IMR-90 (cell line): Measurements from ENCODE around the gene SLC48A1. TPM values are rescaled to one million over a fixed set of nuclear protein-coding genes. Genes with fewer than 3 reads are reported as not detected.

Experiments
- ATAC-seq: fragments of 200-7000 bp; cut with Tn5 transposase; 2 replicates; pipeline ENCODE4 v1.9.1; 2020; ENCODE audit warnings: low read depth, mild to moderate bottlenecking, moderate library complexity
- BruUV-seq: library from RNA; stranded (reverse); fragments of 400-500 nt; replicated peaks from 2 replicates; lab custom pipeline; 2021; lab: Mats Ljungman, UMichigan
- CTCF ChIA-PET: fragments of 300-600 bp; formaldehyde crosslinking; extraction: SDS; loops from one replicate; lab custom pipeline; 2021; ENCODE audit warnings: antibody characterized with exemption; lab: Yijun Ruan, JAX
- POLR2A ChIA-PET: fragments of 300-600 bp; sonication (Branson Sonifier 250); formaldehyde crosslinking; loops from one replicate; lab custom pipeline; 2022; ENCODE audit warnings: antibody characterized with exemption; ENCODE audit not compliant: unreplicated experiment; lab: Charles Lee
- DNase-seq: peaks from one replicate; pipeline ENCODE4 v3.0.0; 2013
- H2AFZ ChIP-seq: replicated peaks from 2 replicates; pipeline ENCODE3; 2013; ENCODE audit warnings: low read length, mild to moderate bottlenecking; ENCODE audit not compliant: poor library complexity
- H2AK5ac ChIP-seq: 2 replicates; pipeline ENCODE4 v1.6.1; 2013; ENCODE audit warnings: low read depth, low read length, inconsistent platforms
- H2AK9ac ChIP-seq: replicated peaks from 2 replicates; pipeline ENCODE3; 2013; ENCODE audit warnings: mild to moderate bottlenecking, low read depth, low read length, moderate library complexity; ENCODE audit not compliant: poor library complexity
- H2BK120ac ChIP-seq: 2 replicates; pipeline ENCODE4 v1.6.1; 2013; ENCODE audit warnings: low read depth, low read length, inconsistent platforms
- H2BK15ac ChIP-seq: 3 replicates; pipeline ENCODE4 v1.6.1; 2013; ENCODE audit warnings: low read depth, low read length, inconsistent platforms
- H2BK20ac ChIP-seq: 2 replicates; pipeline ENCODE4 v1.6.1; 2013; ENCODE audit warnings: low read depth, mild to moderate bottlenecking, inconsistent platforms, low read length, moderate library complexity
- H2BK5ac ChIP-seq: 2 replicates; pipeline ENCODE4 v1.6.1; 2013; ENCODE audit warnings: mild to moderate bottlenecking, low read depth, low read length, inconsistent platforms; ENCODE audit not compliant: poor library complexity, severe bottlenecking
- H3K14ac ChIP-seq: replicated peaks from 2 replicates; pipeline ENCODE4 v1.6.1; 2013; ENCODE audit warnings: low read depth, low read length, inconsistent platforms
- H3K18ac ChIP-seq: 2 replicates; pipeline ENCODE4 v1.6.1; 2013; ENCODE audit warnings: low read depth, low read length, control low read depth
- H3K23ac ChIP-seq: 2 replicates; pipeline ENCODE4 v1.6.1; 2013; ENCODE audit warnings: low read depth, low read length, inconsistent platforms
- H3K27ac ChIP-seq: 2 replicates; pipeline ENCODE4 v1.5.1; 2013; ENCODE audit warnings: mild to moderate bottlenecking, control low read depth, low read length; ENCODE audit not compliant: insufficient read depth
- H3K27me3 ChIP-seq: 2 replicates; pipeline ENCODE4 v1.6.1; 2013; ENCODE audit warnings: low read length; ENCODE audit not compliant: control insufficient read depth, insufficient read depth
- H3K36me3 ChIP-seq: 2 replicates; pipeline ENCODE4 v1.6.1; 2013; ENCODE audit warnings: low read length, mixed read lengths; ENCODE audit not compliant: control insufficient read depth, insufficient read depth
- H3K4ac ChIP-seq: 2 replicates; pipeline ENCODE4 v1.6.1; 2013; ENCODE audit warnings: low read depth, low read length, inconsistent platforms
- H3K4me1 ChIP-seq: 2 replicates; pipeline ENCODE4 v1.6.1; 2013; ENCODE audit warnings: low read length, mixed read lengths; ENCODE audit not compliant: control insufficient read depth, insufficient read depth
- H3K4me2 ChIP-seq: 2 replicates; pipeline ENCODE4 v1.6.1; 2013; ENCODE audit warnings: low read depth, mild to moderate bottlenecking, control low read depth, low read length, moderate library complexity
- H3K4me3 ChIP-seq: 2 replicates; pipeline ENCODE4 v1.5.1; 2013; ENCODE audit warnings: low read depth, mild to moderate bottlenecking, control low read depth, low read length, moderate library complexity; ENCODE audit not compliant: insufficient read depth
- H3K56ac ChIP-seq: 2 replicates; pipeline ENCODE4 v1.6.1; 2013; ENCODE audit warnings: low read length, inconsistent platforms; ENCODE audit not compliant: insufficient read depth; ENCODE audit errors: extremely low read depth
- H3K79me1 ChIP-seq, 2 experiments: 2 replicates each; pipeline ENCODE4 v1.6.1; 2013; ENCODE audit warnings: low read length in 2 of 2, inconsistent platforms in 1 of 2, low read depth in 1 of 2
- H3K9ac ChIP-seq: 2 replicates; pipeline ENCODE4 v1.6.1; 2013; ENCODE audit warnings: low read depth, low read length, control low read depth
- H3K9me1 ChIP-seq: 2 replicates; pipeline ENCODE4 v1.6.1; 2013; ENCODE audit warnings: low read length, inconsistent platforms; ENCODE audit not compliant: insufficient read depth
- H3K9me3 ChIP-seq: 2 replicates; pipeline ENCODE4 v1.6.1; 2013; ENCODE audit warnings: low read length; ENCODE audit not compliant: control insufficient read depth, insufficient read depth
- H4K20me1 ChIP-seq: 2 replicates; pipeline ENCODE4 v1.6.1; 2013; ENCODE audit warnings: low read length, inconsistent platforms; ENCODE audit not compliant: insufficient read depth
- H4K5ac ChIP-seq: 2 replicates; pipeline ENCODE4 v1.6.1; 2013; ENCODE audit warnings: mild to moderate bottlenecking, low read depth, low read length, control low read depth
- H4K8ac ChIP-seq, 2 experiments: 2 replicates each; pipeline ENCODE4 v1.6.1; 2013; ENCODE audit warnings: low read depth in 2 of 2, low read length in 2 of 2, control low read depth in 1 of 2, inconsistent platforms in 1 of 2
- H4K91ac ChIP-seq: 2 replicates; pipeline ENCODE4 v1.6.1; 2013; ENCODE audit warnings: low read depth, low read length, inconsistent platforms; ENCODE audit not compliant: insufficient read depth
- BHLHE40 ChIP-seq: fragments of 150-350 bp; IDR thresholded peaks from 2 replicates; pipeline ENCODE4 v1.6.1; 2016; ENCODE audit warnings: mild to moderate bottlenecking, low read depth, low read length
- CEBPB ChIP-seq: IDR thresholded peaks from 2 replicates; pipeline ENCODE4 v1.6.1; 2012; ENCODE audit warnings: low read depth, low read length, improper control_type of control experiment
- MAFK ChIP-seq: IDR thresholded peaks from 2 replicates; pipeline ENCODE4 v1.6.1; 2012; ENCODE audit warnings: low read depth, low read length, improper control_type of control experiment
- MXI1 ChIP-seq: IDR thresholded peaks from 2 replicates; pipeline ENCODE4 v1.6.1; 2012; ENCODE audit warnings: low read depth, mild to moderate bottlenecking, low read length, moderate library complexity, borderline replicate concordance
- WGBS, 2 experiments: methylation state at CpG; one replicate each; pipeline versions ENCODE4 v1.1.5 to v1.1.7; 2013; ENCODE audit warnings: missing lambda C conversion rate in 2 of 2; ENCODE audit not compliant: insufficient read length in 1 of 2; ENCODE audit errors: extremely low coverage in 2 of 2; 5-methylcytosine and 5-hydroxymethylcytosine counted together
- dilution Hi-C: fragments of 300-500 bp; cut with HindIII; formaldehyde crosslinking; loops from one replicate; pipeline ENCODE4 v1.14.3; 2018; ENCODE audit warnings: low sequenced_read_pairs; ENCODE audit not compliant: unreplicated experiment
- in situ Hi-C: fragments of 300-500 bp; cut with MboI; formaldehyde crosslinking; loops from 3 replicates; pipeline ENCODE4 v1.14.3; 2019; ENCODE audit warnings: low sequenced_read_pairs, inconsistent platforms, mixed read lengths
- intact Hi-C: fragments of 100-400 bp; cut with micrococcal nuclease; formaldehyde crosslinking; loops from 2 replicates; pipeline ENCODE4 v1.10.0; 2022
- polyA plus RNA-seq, 3 experiments: library from polyadenylated mRNA; depleted of rRNA; stranded (reverse); fragments of >200 nt; gene quantifications; 2 replicates each; pipeline ENCODE4 v1.2.3, GENCODE V29; 2012; ENCODE audit warnings: low replicate concordance in 1 of 3
- total RNA-seq: library from RNA; depleted of rRNA; stranded (reverse); fragments of >200 nt; gene quantifications from 2 replicates; pipeline ENCODE4 v1.2.3, GENCODE V29; 2012
- TF ChIP-seq, protein P1 (sequence below): conservative IDR thresholded peaks from 2 replicates; pipeline ENCODE4 v1.5.1; 2012; ENCODE audit warnings: mild to moderate bottlenecking, low read depth, low read length, improper control_type of control experiment

Gene SLC48A1
- total and polyA plus RNA-seq, 2 of the 4 experiments (the other 2 are of a cell fraction), result 4.8 to 5.9 TPM

GRCh38 chr12:47773858-47774580 is 981 bp downstream of the SLC48A1 start (continued):
- TF ChIP-seq CEBPB (no peak), MXI1 (no peak)

- no peak overlapping the region for H3K4ac ChIP-seq
- ChIA-PET POLR2A (no interaction called here), CTCF (no interaction called here)
- no peak overlapping the region for H2AFZ ChIP-seq
- no peaks in the 10 kb centered on the region for H3K9me3 ChIP-seq
- no peak overlapping the region for H4K5ac ChIP-seq
- H2BK120ac ChIP-seq, result no peak overlapping the region
- TF ChIP-seq BHLHE40, result no peak
- TF ChIP-seq, protein P1, sequence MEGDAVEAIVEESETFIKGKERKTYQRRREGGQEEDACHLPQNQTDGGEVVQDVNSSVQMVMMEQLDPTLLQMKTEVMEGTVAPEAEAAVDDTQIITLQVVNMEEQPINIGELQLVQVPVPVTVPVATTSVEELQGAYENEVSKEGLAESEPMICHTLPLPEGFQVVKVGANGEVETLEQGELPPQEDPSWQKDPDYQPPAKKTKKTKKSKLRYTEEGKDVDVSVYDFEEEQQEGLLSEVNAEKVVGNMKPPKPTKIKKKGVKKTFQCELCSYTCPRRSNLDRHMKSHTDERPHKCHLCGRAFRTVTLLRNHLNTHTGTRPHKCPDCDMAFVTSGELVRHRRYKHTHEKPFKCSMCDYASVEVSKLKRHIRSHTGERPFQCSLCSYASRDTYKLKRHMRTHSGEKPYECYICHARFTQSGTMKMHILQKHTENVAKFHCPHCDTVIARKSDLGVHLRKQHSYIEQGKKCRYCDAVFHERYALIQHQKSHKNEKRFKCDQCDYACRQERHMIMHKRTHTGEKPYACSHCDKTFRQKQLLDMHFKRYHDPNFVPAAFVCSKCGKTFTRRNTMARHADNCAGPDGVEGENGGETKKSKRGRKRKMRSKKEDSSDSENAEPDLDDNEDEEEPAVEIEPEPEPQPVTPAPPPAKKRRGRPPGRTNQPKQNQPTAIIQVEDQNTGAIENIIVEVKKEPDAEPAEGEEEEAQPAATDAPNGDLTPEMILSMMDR, result no peak
- TF ChIP-seq MAFK, result no peak
- no peaks in the 10 kb centered on the region for H3K27me3 ChIP-seq
- peaks cover 10% of the 10 kb centered on the region; the same call in 1 of the 2 replicates for H3K9me1 ChIP-seq
- no peak overlapping the region for H3K14ac ChIP-seq
- in situ Hi-C loops, result loop anchor here (5.0 kb wide), 1 partner anchor 62 kb away; no protein-coding TSS in a partner anchor
- no peak overlapping the region for H4K91ac ChIP-seq
- peaks cover 27% of the 10 kb centered on the region for H3K4me1 ChIP-seq
- no peak overlapping the region for H3K4me2 ChIP-seq
- no peak overlapping the region for H3K4me3 ChIP-seq
- peaks cover 0 to 11% of the 10 kb centered on the region in 2 experiments; a peak in 1 of 4 replicates for H3K79me1 ChIP-seq
- no peak overlapping the region for H3K23ac ChIP-seq
- ATAC-seq (no peak), DNase-seq (no peak)
- H2AK9ac ChIP-seq, result no peak overlapping the region
- no peak overlapping the region for H2BK15ac ChIP-seq
- H2BK5ac ChIP-seq, result no peak overlapping the region
- H3K36me3 ChIP-seq, result no peaks in the 10 kb centered on the region
- H3K9ac ChIP-seq, result no peak overlapping the region
- H3K56ac ChIP-seq, result no peak overlapping the region
- no peak overlapping the region for H2BK20ac ChIP-seq
- intact Hi-C loops, result loop anchor here (5.0 to 10.0 kb wide), 3 partner anchors 122 to 740 kb away; no protein-coding TSS in a partner anchor
- no peak overlapping the region for H3K18ac ChIP-seq
- no peak overlapping the region for H4K8ac ChIP-seq
- peaks cover 3% of the 10 kb centered on the region; the same call in 1 of the 2 replicates for H4K20me1 ChIP-seq
- no peak overlapping the region; the same call in 1 of the 2 replicates for H2AK5ac ChIP-seq
- dilution Hi-C loops, result no loop called here
- 85% methylated on average over 3 of the region's 7 CpGs; no CpG with 5 or more reads in 1 of the 2 experiments for WGBS, 2 experiments
- BruUV-seq, result no TSS peak
- H3K27ac ChIP-seq, result no peak overlapping the region
Observed at GRCh38 chr12:47774663-47775062, 1.6 kb downstream of the SLC48A1 start.
